H9 (cell line): ENCODE measurements around the gene SOHLH2. TPM values are rescaled to one million over a fixed set of nuclear protein-coding genes. Genes with fewer than 3 reads are reported as not detected.

Source experiments
- DNase-seq: peaks from one replicate; pipeline ENCODE4 v3.0.0-alpha.2; 2017
- H2AFZ ChIP-seq: one replicate; pipeline ENCODE4 v1.6.1; 2013; ENCODE audit warnings: mild to moderate bottlenecking, low read length, control low read depth, moderate library complexity
- H2AK5ac ChIP-seq: 2 replicates; pipeline ENCODE4 v1.6.1; 2013; ENCODE audit warnings: low read length, control low read depth, mixed read lengths; ENCODE audit not compliant: insufficient read length
- H2BK120ac ChIP-seq: one replicate; pipeline ENCODE4 v1.6.1; 2013; ENCODE audit warnings: low read depth, mild to moderate bottlenecking, low read length, control low read depth, inconsistent platforms; ENCODE audit not compliant: poor library complexity, severe bottlenecking
- H2BK12ac ChIP-seq: 2 replicates; pipeline ENCODE4 v1.6.1; 2013; ENCODE audit warnings: low read length, control low read depth, mixed read lengths, low read depth; ENCODE audit not compliant: insufficient read length
- H2BK15ac ChIP-seq: 2 replicates; pipeline ENCODE4 v1.6.1; 2013; ENCODE audit warnings: low read depth, low read length, control low read depth
- H2BK20ac ChIP-seq: one replicate; pipeline ENCODE4 v1.6.1; 2013; ENCODE audit warnings: low read depth, mild to moderate bottlenecking, low read length, control low read depth, inconsistent platforms; ENCODE audit not compliant: poor library complexity, severe bottlenecking
- H2BK5ac ChIP-seq: 2 replicates; pipeline ENCODE4 v1.6.1; 2013; ENCODE audit warnings: low read length, control low read depth, mixed read lengths; ENCODE audit not compliant: insufficient read length
- H3K14ac ChIP-seq: 2 replicates; pipeline ENCODE4 v1.6.1; 2013; ENCODE audit warnings: low read length, control low read depth; ENCODE audit not compliant: insufficient read depth
- H3K18ac ChIP-seq: 2 replicates; pipeline ENCODE4 v1.6.1; 2013; ENCODE audit warnings: low read depth, mild to moderate bottlenecking, mixed read lengths, low read length, control low read depth; ENCODE audit not compliant: insufficient read length
- H3K23ac ChIP-seq: 2 replicates; pipeline ENCODE4 v1.6.1; 2013; ENCODE audit warnings: low read length, control low read depth, mixed read lengths, low read depth; ENCODE audit not compliant: insufficient read length
- H3K23me2 ChIP-seq: 2 replicates; pipeline ENCODE4 v1.6.1; 2013; ENCODE audit warnings: low read depth, mild to moderate bottlenecking, mixed read lengths, low read length, control low read depth; ENCODE audit not compliant: insufficient read length, poor library complexity, severe bottlenecking
- H3K27ac ChIP-seq: 2 replicates; pipeline ENCODE4 v1.5.1; 2013; ENCODE audit warnings: low read length, control low read depth, mixed read lengths, low read depth; ENCODE audit not compliant: insufficient read length
- H3K27me3 ChIP-seq: 2 replicates; pipeline ENCODE4 v1.6.1; 2013; ENCODE audit warnings: low read length, control low read depth, inconsistent platforms; ENCODE audit not compliant: insufficient read depth
- H3K4ac ChIP-seq: 2 replicates; pipeline ENCODE4 v1.6.1; 2013; ENCODE audit warnings: low read depth, mild to moderate bottlenecking, control low read depth, inconsistent platforms, low read length, moderate library complexity
- H3K4me1 ChIP-seq: 2 replicates; pipeline ENCODE4 v1.6.1; 2013; ENCODE audit warnings: low read length, control low read depth, inconsistent platforms; ENCODE audit not compliant: insufficient read depth
- H3K4me2 ChIP-seq: 2 replicates; pipeline ENCODE4 v1.6.1; 2013; ENCODE audit warnings: low read length, control low read depth, mixed read lengths; ENCODE audit not compliant: insufficient read length, insufficient read depth
- H3K56ac ChIP-seq: 2 replicates; pipeline ENCODE4 v1.6.1; 2013; ENCODE audit warnings: low read depth, mild to moderate bottlenecking, mixed read lengths, low read length, control low read depth; ENCODE audit not compliant: insufficient read length
- H3K79me1 ChIP-seq: 2 replicates; pipeline ENCODE4 v1.6.1; 2013; ENCODE audit warnings: low read depth, mild to moderate bottlenecking, moderate library complexity, low read length, control low read depth, inconsistent platforms; ENCODE audit not compliant: insufficient read depth, poor library complexity, severe bottlenecking
- H3K79me2 ChIP-seq: 2 replicates; pipeline ENCODE4 v1.6.1; 2013; ENCODE audit warnings: low read length, control low read depth, inconsistent platforms; ENCODE audit not compliant: insufficient read depth
- H3K9ac ChIP-seq: 2 replicates; pipeline ENCODE4 v1.6.1; 2013; ENCODE audit warnings: low read length, control low read depth, mixed read lengths; ENCODE audit not compliant: insufficient read length; ENCODE audit errors: extremely low read depth
- H3K9me3 ChIP-seq: one replicate; pipeline ENCODE4 v1.6.1; 2013; ENCODE audit warnings: low read depth, low read length, inconsistent platforms; ENCODE audit not compliant: control insufficient read depth
- H3T11ph ChIP-seq: one replicate; pipeline ENCODE4 v1.6.1; 2013; ENCODE audit warnings: mild to moderate bottlenecking, low read length, control low read depth, inconsistent platforms
- H4K20me1 ChIP-seq: one replicate; pipeline ENCODE4 v1.6.1; 2013; ENCODE audit not compliant: control insufficient read depth, insufficient read length, insufficient read depth
- H4K5ac ChIP-seq: 2 replicates; pipeline ENCODE4 v1.6.1; 2013; ENCODE audit warnings: low read depth, mild to moderate bottlenecking, mixed read lengths, low read length, control low read depth; ENCODE audit not compliant: insufficient read length
- H4K8ac ChIP-seq: replicated peaks from 2 replicates; pipeline ENCODE4 v1.6.1; 2013; ENCODE audit warnings: low read length, control low read depth, mixed read lengths, low read depth; ENCODE audit not compliant: insufficient read length
- H4K91ac ChIP-seq: 2 replicates; pipeline ENCODE4 v1.6.1; 2013; ENCODE audit warnings: low read depth, mild to moderate bottlenecking, moderate library complexity, mixed read lengths, low read length, control low read depth; ENCODE audit not compliant: insufficient read length
- H3K27ac Mint-ChIP-seq, 3 experiments: 2 replicates in 2 of 3; 3 replicates in 1 of 3; pipeline ENCODE4 v1.8.0; 2020 to 2021; ENCODE audit warnings: mixed read lengths in 3 of 3, mild to moderate bottlenecking in 1 of 3, moderate library complexity in 1 of 3
- H3K27me3 Mint-ChIP-seq: 2 replicates; pipeline ENCODE4 v1.8.0; 2021; ENCODE audit warnings: low read depth, mild to moderate bottlenecking, moderate library complexity, mixed read lengths
- H3K36me3 Mint-ChIP-seq, 3 experiments: 2 replicates in 2 of 3; 3 replicates in 1 of 3; pipeline ENCODE4 v1.8.0; 2020 to 2021; ENCODE audit warnings: low read depth in 3 of 3, mixed read lengths in 3 of 3; ENCODE audit not compliant: insufficient read depth in 1 of 3
- H3K4me1 Mint-ChIP-seq, 2 experiments: 2 replicates each; pipeline ENCODE4 v1.8.0; 2020; ENCODE audit warnings: mixed read lengths in 2 of 2
- H3K4me3 Mint-ChIP-seq, 2 experiments: 2 replicates in 1 of 2; 3 replicates in 1 of 2; pipeline ENCODE4 v1.8.0; 2020 to 2021; ENCODE audit warnings: mild to moderate bottlenecking in 2 of 2, mixed read lengths in 2 of 2, moderate library complexity in 1 of 2
- H3K9me3 Mint-ChIP-seq, 2 experiments: 2 replicates in 1 of 2; 3 replicates in 1 of 2; pipeline ENCODE4 v1.8.0; 2020; ENCODE audit warnings: mild to moderate bottlenecking in 2 of 2, mixed read lengths in 2 of 2, moderate library complexity in 1 of 2
- WGBS: extraction: QIAGEN DNeasy Blood & Tissue Kit; methylation state at CpG from one replicate; pipeline ENCODE4 v1.1.7; 2013; ENCODE audit warnings: missing lambda C conversion rate, low lambda C conversion rate, mixed read lengths; ENCODE audit not compliant: insufficient read length; ENCODE audit errors: extremely low coverage; 5-methylcytosine and 5-hydroxymethylcytosine counted together
- total RNA-seq: library from RNA; stranded (reverse); gene quantifications from 2 replicates; pipeline ENCODE4 v1.2.1, GENCODE V29; 2021
- TF ChIP-seq, protein P1 (sequence below): fragments of 200-600 bp; sonication (generic); conservative IDR thresholded peaks from 3 replicates; pipeline ENCODE4 v1.8.0; 2021; ENCODE audit warnings: antibody characterized with exemption, mild to moderate bottlenecking

Gene SOHLH2
- total RNA-seq, 1 experiment from 2014 or later: 1.3 TPM

DNA sequence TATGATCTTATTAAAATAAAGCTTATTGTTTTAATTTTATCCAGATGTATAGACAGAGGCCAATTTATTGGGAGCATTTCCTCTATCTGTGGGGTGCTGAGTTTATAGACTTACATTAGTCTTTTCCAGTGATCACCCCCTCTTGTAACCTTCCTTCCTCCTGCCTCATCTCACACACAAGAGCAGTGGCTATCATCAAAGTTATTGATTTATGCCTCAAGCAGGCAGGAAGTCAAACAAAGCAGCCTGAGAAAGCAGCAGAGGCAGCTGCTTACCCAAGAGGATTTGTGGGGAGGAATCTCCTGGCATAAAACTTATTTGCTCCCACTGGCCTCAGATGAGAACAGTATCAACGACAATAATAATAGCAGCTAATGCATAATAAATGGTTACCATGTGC is 56.9 kb downstream of the SOHLH2 start:
- Histone ChIP-seq H3K4me1 (no peaks in the 10 kb centered on the region), H3K56ac (no peak overlapping the region), H2BK20ac (no peak overlapping the region), H2AK5ac (no peak overlapping the region), H3K4ac (no peak overlapping the region), H3K14ac (no peak overlapping the region), H3K27me3 (no peaks in the 10 kb centered on the region), H2AFZ (no peak overlapping the region), H2BK5ac (no peak overlapping the region), H2BK15ac (no peak overlapping the region), H4K5ac (no peak overlapping the region), H2BK120ac (no peak overlapping the region), H4K20me1 (no peaks in the 10 kb centered on the region), H3K23me2 (peaks cover 4% of the 10 kb centered on the region), H3K27ac (no peak overlapping the region), H3K18ac (no peak overlapping the region), H3K79me2 (no peaks in the 10 kb centered on the region), H3T11ph (no peak overlapping the region), H3K9ac (no peak overlapping the region), H2BK12ac (no peak overlapping the region), H3K79me1 (no peaks in the 10 kb centered on the region), H3K23ac (no peak overlapping the region), H4K8ac (no peak overlapping the region), H4K91ac (no peak overlapping the region), H3K4me2 (no peak overlapping the region), H3K9me3 (no peaks in the 10 kb centered on the region)
- H3K9me3 Mint-ChIP-seq: no peaks in the 10 kb centered on the region
- DNase-seq: no peak
- TF ChIP-seq, protein P1, sequence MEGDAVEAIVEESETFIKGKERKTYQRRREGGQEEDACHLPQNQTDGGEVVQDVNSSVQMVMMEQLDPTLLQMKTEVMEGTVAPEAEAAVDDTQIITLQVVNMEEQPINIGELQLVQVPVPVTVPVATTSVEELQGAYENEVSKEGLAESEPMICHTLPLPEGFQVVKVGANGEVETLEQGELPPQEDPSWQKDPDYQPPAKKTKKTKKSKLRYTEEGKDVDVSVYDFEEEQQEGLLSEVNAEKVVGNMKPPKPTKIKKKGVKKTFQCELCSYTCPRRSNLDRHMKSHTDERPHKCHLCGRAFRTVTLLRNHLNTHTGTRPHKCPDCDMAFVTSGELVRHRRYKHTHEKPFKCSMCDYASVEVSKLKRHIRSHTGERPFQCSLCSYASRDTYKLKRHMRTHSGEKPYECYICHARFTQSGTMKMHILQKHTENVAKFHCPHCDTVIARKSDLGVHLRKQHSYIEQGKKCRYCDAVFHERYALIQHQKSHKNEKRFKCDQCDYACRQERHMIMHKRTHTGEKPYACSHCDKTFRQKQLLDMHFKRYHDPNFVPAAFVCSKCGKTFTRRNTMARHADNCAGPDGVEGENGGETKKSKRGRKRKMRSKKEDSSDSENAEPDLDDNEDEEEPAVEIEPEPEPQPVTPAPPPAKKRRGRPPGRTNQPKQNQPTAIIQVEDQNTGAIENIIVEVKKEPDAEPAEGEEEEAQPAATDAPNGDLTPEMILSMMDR: no peak
- peaks cover 2 to 6% of the 10 kb centered on the region in 2 experiments for H3K4me1 Mint-ChIP-seq
- H3K36me3 Mint-ChIP-seq: no peaks in the 10 kb centered on the region
- H3K27me3 Mint-ChIP-seq: peaks cover 26% of the 10 kb centered on the region
- H3K27ac Mint-ChIP-seq: no peak overlapping the region
- WGBS: no CpG with 5 or more reads among the region's 1 CpG
- no peak overlapping the region for H3K4me3 Mint-ChIP-seq
